Measurements from ENCODE around the gene CCDC9B.

DNA sequence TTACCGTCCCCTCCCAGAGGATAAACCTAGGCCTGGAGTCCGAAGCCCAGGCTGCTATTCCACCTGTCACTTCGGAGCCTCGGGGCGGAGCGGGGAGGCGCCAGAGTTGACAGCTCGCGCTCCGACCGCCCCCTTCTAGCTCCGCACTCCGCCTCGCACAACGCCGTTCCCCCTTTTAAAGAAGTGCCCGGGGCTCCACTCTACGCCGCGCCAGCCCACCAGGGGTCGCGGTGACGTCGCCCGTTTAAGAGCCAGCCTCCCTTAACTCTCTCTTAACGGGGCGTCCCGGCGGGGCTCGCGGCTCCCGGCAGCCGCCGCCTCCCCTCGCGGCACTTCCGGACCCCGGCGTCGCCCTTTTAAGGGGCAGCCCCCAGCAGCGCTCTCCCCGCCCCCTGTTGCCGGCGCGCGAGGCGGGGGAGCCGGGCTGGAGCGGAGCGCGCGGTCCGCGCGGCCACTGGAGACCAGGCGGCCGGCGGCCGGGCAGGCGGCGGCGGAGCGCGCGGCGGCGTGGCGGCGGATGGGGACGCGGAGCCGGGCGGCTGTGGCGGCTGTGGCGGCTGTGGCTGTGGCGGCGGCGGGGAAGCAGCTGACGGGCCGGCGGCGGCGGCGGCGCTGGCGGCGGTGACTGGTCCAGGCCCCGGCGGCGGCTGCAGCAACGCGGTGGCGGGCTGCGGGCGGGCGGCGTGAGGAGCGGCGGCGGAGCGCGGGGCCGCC lies 17.3 kb downstream of the CCDC9B start, which contains the start of gene INAFM2:
- TF ChIP-seq, protein P1, sequence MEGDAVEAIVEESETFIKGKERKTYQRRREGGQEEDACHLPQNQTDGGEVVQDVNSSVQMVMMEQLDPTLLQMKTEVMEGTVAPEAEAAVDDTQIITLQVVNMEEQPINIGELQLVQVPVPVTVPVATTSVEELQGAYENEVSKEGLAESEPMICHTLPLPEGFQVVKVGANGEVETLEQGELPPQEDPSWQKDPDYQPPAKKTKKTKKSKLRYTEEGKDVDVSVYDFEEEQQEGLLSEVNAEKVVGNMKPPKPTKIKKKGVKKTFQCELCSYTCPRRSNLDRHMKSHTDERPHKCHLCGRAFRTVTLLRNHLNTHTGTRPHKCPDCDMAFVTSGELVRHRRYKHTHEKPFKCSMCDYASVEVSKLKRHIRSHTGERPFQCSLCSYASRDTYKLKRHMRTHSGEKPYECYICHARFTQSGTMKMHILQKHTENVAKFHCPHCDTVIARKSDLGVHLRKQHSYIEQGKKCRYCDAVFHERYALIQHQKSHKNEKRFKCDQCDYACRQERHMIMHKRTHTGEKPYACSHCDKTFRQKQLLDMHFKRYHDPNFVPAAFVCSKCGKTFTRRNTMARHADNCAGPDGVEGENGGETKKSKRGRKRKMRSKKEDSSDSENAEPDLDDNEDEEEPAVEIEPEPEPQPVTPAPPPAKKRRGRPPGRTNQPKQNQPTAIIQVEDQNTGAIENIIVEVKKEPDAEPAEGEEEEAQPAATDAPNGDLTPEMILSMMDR (IDR thresholded peaks at IDR 0.05), result peak in 5 of 7 experiments; percentile 44 to 74 (median 58)
- TF ChIP-seq POLR2A (IDR thresholded peaks at IDR 0.05) (no peak), EP300 (IDR thresholded peaks at IDR 0.05) (no peak)

Data from stomach (tissue), 4 donors.